Psoas muscle (tissue), 8 donors: ENCODE measurements around the gene ERC2. TPM values are rescaled to one million over a fixed set of nuclear protein-coding genes. Genes with fewer than 3 reads are reported as not detected.

Source experiments
- ATAC-seq, 4 donors: fragments of 200-7000 bp; cut with Tn5 transposase; one replicate each; pipeline ENCODE4 v1.9.1; 2020; ENCODE audit warnings: moderate library complexity in 3 of 4, mild to moderate bottlenecking in 2 of 4
- DNase-seq, 2 donors: peaks; one replicate each; pipeline ENCODE4 v3.0.0-alpha.2; 2020
- H3K27ac ChIP-seq: fragments of 200-600 bp; one replicate; pipeline ENCODE4 v1.8.0; 2022
- H3K27me3 ChIP-seq, 3 donors: fragments of 200-600 bp in 1 of 3; one replicate each; pipeline versions ENCODE4 v1.6.1 to v1.8.0; 2013 to 2022; ENCODE audit warnings: low read length in 2 of 3, mild to moderate bottlenecking in 2 of 3, moderate library complexity in 1 of 3; ENCODE audit not compliant: insufficient read depth in 3 of 3
- H3K36me3 ChIP-seq, 2 donors: fragments of 200-600 bp in 1 of 2; one replicate each; pipeline versions ENCODE4 v1.6.1 to v1.8.0; 2013 to 2022; ENCODE audit warnings: low read depth in 1 of 2, mild to moderate bottlenecking in 1 of 2, moderate library complexity in 1 of 2; ENCODE audit not compliant: insufficient read depth in 1 of 2
- H3K4me1 ChIP-seq: fragments of 200-600 bp; one replicate; pipeline ENCODE4 v1.8.0; 2022
- H3K4me3 ChIP-seq: fragments of 200-600 bp; one replicate; pipeline ENCODE4 v1.8.0; 2022; ENCODE audit warnings: mild to moderate bottlenecking
- H3K9me3 ChIP-seq: fragments of 200-600 bp; one replicate; pipeline ENCODE4 v1.8.0; 2022
- WGBS, 3 donors: extraction: QIAGEN DNeasy Blood & Tissue Kit; methylation state at CpG; one replicate each; pipeline versions ENCODE4 v1.1.6 to v1.1.7; 2013; 5-methylcytosine and 5-hydroxymethylcytosine counted together
- intact Hi-C, 2 donors: fragments of 100-400 bp; cut with DNase I; formaldehyde crosslinking; loops; one replicate each; pipeline versions ENCODE4 v1.11.0 to v1.14.2; 2022
- polyA plus RNA-seq, 3 donors: library from polyadenylated mRNA; stranded (reverse); fragments of 200-250 nt; gene quantifications; one replicate each; pipeline ENCODE4 v1.2.3, GENCODE V29; 2013
- total RNA-seq, 4 donors: library from RNA; stranded (reverse); fragmentation: NEBNext Ultra II Directional in 2 of 4; extraction: Animal tissue kit (Norgen Biotek cat#: 25700) in 2 of 4; gene quantifications; one replicate each; pipeline versions ENCODE4 v1.2.1 to v1.2.4, GENCODE V29; 2021 to 2023
- TF ChIP-seq, protein P1 (sequence below): fragments of 200-600 bp; IDR thresholded peaks from one replicate; pipeline ENCODE4 v1.8.0; 2022; ENCODE audit warnings: antibody characterized with exemption
- donor health status: healthy with polysubstance abuse.
- donor health status: DM: no; HTN: no; CAD: no; lungs with moderate emphysema.
- donor health status: Bipolar disorder and iron deficiency.
- donor health status: healthy.
- donor health status: DM: yes; HTN: yes; CAD: no.
- donor health status: DM: no; HTN: no; CAD: no.
- donor health status: DM: no; HTN: no; CAD: no.
- donor health status: DM: yes; HTN: yes; CAD: no.

ERC2 gene
- total and polyA plus RNA-seq, 7 donors: 0.04 to 0.15 TPM; not detected in 5

DNA sequence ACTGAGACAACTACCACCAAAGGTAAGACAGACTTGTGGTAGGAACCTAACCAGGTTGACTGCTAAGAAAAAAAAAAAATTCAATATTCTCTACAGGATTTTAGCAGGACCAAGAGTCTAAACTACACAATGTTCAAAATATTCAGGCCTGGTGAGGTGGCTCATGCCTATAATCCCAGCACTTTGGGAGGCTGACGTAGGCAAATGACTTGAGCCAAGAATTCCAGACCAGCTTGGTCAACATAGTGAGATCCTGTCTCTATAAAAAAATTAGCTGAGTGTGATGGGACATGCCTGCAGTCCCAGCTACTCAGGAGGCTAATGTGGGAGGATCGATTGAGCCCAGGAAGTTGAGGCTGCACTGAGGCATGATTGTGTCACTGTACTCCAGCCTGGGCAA, 639.6 kb downstream of the ERC2 start:
- H3K36me3 ChIP-seq: no peaks in the 10 kb centered on the region
- 57 to 68% (median 64%) methylated on average over 2 of the region's 2 CpGs for WGBS, 3 donors
- no peak for ATAC-seq
- intact Hi-C loops: no loop called here
- H3K4me1 ChIP-seq: no peaks in the 10 kb centered on the region
- no peak overlapping the region for H3K27ac ChIP-seq
- H3K4me3 ChIP-seq: no peak overlapping the region
- TF ChIP-seq, protein P1, sequence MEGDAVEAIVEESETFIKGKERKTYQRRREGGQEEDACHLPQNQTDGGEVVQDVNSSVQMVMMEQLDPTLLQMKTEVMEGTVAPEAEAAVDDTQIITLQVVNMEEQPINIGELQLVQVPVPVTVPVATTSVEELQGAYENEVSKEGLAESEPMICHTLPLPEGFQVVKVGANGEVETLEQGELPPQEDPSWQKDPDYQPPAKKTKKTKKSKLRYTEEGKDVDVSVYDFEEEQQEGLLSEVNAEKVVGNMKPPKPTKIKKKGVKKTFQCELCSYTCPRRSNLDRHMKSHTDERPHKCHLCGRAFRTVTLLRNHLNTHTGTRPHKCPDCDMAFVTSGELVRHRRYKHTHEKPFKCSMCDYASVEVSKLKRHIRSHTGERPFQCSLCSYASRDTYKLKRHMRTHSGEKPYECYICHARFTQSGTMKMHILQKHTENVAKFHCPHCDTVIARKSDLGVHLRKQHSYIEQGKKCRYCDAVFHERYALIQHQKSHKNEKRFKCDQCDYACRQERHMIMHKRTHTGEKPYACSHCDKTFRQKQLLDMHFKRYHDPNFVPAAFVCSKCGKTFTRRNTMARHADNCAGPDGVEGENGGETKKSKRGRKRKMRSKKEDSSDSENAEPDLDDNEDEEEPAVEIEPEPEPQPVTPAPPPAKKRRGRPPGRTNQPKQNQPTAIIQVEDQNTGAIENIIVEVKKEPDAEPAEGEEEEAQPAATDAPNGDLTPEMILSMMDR: no peak
- no peak for DNase-seq
- no peaks in the 10 kb centered on the region for H3K9me3 ChIP-seq
- H3K27me3 ChIP-seq: no peaks in the 10 kb centered on the region

DNA sequence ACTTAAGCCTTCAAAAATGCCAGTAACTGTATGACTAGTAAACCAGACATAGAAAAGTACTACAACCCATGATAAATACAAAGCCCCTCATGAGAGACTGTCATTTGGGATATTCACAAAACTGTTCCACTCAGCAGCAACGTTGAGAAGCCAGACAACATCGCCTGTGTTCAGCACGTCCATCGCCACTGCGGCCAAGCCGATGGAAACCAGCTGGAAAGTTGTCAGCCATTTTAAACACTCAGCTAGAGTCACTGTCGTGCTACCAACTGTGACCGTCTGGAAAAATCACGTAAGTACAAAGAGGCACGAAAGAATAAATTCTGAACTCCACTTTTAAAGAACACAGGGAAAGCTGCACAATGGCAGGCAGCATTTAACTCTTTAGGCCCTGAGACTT, 640.5 kb downstream of the ERC2 start:
- intact Hi-C loops: no loop called here
- Histone ChIP-seq H3K27me3 (no peaks in the 10 kb centered on the region), H3K4me3 (no peak overlapping the region), H3K9me3 (no peaks in the 10 kb centered on the region), H3K36me3 (no peaks in the 10 kb centered on the region), H3K27ac (no peak overlapping the region), H3K4me1 (no peaks in the 10 kb centered on the region)
- TF ChIP-seq, protein P1: no peak
- DNase-seq (no peak), ATAC-seq (no peak)
- 30 to 44% (median 34%) methylated on average over 10 of the region's 10 CpGs for WGBS, 3 donors

GRCh38 chr3:55826731-55827496, 641.4 kb downstream of the ERC2 start:
- Histone ChIP-seq H3K4me3 (no peak overlapping the region), H3K27me3 (no peaks in the 10 kb centered on the region), H3K4me1 (no peaks in the 10 kb centered on the region), H3K27ac (no peak overlapping the region), H3K9me3 (no peaks in the 10 kb centered on the region), H3K36me3 (no peaks in the 10 kb centered on the region)
- intact Hi-C loops: no loop called here
- TF ChIP-seq, protein P1: no peak
- DNase-seq: no peak
- 38 to 49% (median 39%) methylated on average over 6 of the region's 6 CpGs for WGBS, 3 donors
- ATAC-seq: no peak

- intact Hi-C loops: no loop called here
- no peak overlapping the region for H3K27ac ChIP-seq
- TF ChIP-seq, protein P1: no peak
Observed at GRCh38 chr3:55826097-55826496, 642.2 kb downstream of the ERC2 start.

GRCh38 chr3:55824406-55824805, 643.9 kb downstream of the ERC2 start:
- DNase-seq: no peak
- no peaks in the 10 kb centered on the region for H3K9me3 ChIP-seq
- no peaks in the 10 kb centered on the region for H3K36me3 ChIP-seq
- TF ChIP-seq, protein P1: no peak
- no peaks in the 10 kb centered on the region for H3K27me3 ChIP-seq
- no peak overlapping the region for H3K27ac ChIP-seq
- no peaks in the 10 kb centered on the region for H3K4me1 ChIP-seq
- no peak for ATAC-seq
- intact Hi-C loops: no loop called here
- H3K4me3 ChIP-seq: no peak overlapping the region

More at GRCh38 chr3:55826097-55826496, 642.2 kb downstream of the ERC2 start:
- no peaks in the 10 kb centered on the region for H3K9me3 ChIP-seq
- H3K4me3 ChIP-seq: no peak overlapping the region
- H3K27me3 ChIP-seq: no peaks in the 10 kb centered on the region
- ATAC-seq (no peak), DNase-seq (no peak)
- no peaks in the 10 kb centered on the region for H3K4me1 ChIP-seq
- no peaks in the 10 kb centered on the region for H3K36me3 ChIP-seq
